Vein endothelial cell (primary cell): ENCODE measurements around the gene ZNF610. TPM values are rescaled to one million over a fixed set of nuclear protein-coding genes. Genes with fewer than 3 reads are reported as not detected.

Source experiments
- small RNA-seq: library from RNA; depleted of rRNA; stranded (forward); fragments of <200 nt; gene quantifications from one replicate; pipeline ENCODE3, GENCODE V24; 2012
- total RNA-seq: library from RNA; depleted of rRNA; stranded (reverse); fragments of >200 nt; gene quantifications from 2 replicates; pipeline ENCODE4 v1.2.3, GENCODE V29; 2012

Gene ZNF610
- total RNA-seq: 2.9 and 3.3 TPM in 2 replicates

DNA sequence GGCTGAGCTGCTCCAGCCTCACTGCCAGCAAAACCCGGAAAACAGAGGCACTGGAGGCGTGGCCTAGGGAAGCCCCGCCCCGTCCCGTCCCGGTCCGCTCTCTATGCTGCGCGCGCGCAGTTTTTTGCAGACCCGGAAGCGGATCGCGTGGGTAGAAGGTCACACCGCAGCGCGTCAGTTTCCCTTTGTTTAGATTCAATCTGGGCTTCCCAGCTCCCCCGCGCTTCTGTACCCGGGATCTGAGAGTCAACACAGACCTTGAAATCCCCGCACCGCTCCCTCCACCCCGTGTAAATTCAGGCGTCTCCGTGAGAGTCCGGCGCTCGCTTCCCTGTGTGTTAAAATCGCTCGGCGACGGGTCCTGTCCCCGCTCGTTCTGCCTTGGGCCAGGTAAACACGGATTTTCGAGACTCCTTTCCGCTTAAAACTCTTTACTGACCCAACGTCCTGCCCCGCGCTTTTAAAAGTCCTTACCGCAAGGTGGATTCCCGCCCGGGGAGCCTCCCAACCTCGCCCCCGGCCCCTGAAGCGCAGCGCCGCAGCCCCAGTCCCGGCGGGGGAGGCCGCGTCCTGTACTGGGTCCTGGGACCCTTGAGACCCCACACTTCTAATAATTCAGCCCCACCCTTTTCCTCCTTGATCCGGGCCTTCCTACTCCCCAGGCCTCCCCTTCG is at the start of gene ZNF610:
Gene ZNF610, plus strand, starts transcription at position 127 of the 674 bp plus-strand sequence. CDS start 12,930 bp downstream, outside the sequence.

DNA sequence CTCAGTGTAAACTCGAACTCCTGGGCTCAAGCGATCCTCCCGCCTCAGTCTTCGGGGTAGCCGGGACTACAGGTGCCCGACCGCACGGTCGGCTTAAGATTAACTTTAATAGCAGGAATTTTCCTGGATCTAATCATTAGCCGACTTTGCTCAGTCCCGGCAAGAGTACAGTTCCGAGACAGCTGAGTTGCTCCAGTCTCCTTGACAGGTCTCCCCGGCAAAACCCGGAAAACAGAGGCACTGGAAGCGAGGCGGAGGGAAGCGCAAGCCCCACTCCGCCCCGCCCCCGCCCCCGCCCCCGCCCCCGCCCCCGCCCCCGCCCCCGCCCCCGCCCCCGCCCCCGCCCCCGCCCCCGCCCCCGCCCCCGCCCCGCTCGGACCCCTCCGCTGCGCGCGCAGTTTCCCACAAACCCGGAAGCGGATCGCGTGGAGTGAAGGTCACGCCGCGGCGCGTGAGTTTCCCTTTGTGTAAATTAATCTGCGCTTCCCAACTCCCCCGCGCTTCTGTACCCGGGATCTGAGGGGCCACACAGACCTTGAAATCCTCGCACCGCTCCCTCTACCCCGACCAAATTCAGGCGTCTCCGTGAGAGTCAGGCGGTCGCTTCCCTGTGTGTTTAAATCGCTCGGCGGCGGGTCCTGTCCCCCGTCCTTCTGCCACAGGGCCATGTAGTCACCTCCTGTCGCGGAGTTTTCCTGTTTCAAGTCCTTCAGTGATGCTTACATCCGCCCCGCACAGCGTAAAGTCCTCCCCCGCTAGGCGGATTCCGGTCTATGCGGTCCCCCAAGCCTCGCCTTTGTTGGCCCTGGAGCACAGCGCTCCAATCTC is 39.1 kb upstream of the ZNF610 start, which contains the start of gene ZNF480:
Gene ZNF480, plus strand, starts transcription at position 397 of the 828 bp plus-strand sequence. CDS start 3,244 bp downstream, outside the sequence.

GRCh38 chr19:52369559-52370340 is 33.7 kb downstream of the ZNF610 start, which contains the start of gene ZNF880:
ZNF880 (plus strand) TSS chr19:52369923; CDS start chr19:52369966, 43 bp downstream.

DNA sequence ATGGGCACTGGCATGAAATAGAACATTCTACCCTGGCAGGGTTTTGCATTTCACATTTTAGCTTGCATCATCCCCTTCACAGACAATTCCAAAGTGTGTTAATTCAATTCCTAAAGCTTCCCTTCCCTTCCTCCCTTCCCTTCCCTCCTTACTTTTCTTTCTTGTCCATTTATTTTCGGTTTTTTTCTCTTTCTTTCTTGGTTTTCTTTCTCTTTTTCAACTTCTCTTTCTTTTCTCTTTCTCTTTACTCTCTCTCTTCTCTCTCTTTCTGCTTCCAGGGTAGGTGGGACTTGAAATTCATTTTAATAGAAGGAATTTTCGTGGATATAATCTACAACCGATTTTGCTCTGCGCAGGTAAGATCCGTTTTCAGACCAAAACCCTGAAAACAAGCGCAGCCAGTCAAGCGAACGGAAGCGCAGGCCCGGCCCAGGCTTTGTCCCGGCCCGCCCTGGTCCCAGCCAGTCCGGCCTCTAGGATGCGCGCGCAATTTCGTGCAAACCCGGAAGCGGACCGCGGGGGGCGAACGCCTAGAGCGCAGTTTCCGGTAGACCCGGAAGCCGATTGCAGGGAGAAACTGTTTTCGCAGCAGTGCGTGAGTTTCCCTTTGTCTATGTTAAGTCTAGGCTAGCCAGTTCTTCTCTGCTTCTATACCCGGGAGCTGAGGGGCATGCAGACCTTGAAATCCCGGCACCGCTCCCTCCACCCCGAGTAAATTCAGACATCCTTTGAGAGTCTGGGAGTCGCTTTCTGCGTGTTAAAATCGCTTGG is 61.5 kb downstream of the ZNF610 start, which contains the start of gene ZNF528:
Gene ZNF528, plus strand, starts transcription at position 540 of the 771 bp plus-strand sequence. CDS start 4,165 bp downstream, outside the sequence.

Small RNA genes within 50 kb of the gene (small RNA-seq; reads per million reads assigned to genes)
- gene AC010332.1: not detected

Other genes with a start within 250 kb of the ZNF610 start
- 17.8 and 20.9 TPM in 2 replicates for gene ZNF841, start 240.5 kb upstream of the ZNF610 start, total RNA-seq
- 8.5 and 11.1 TPM in 2 replicates for gene ZNF616, start 196.3 kb upstream of the ZNF610 start, total RNA-seq
- gene ZNF836, start 164.6 kb upstream of the ZNF610 start, total RNA-seq: 4.9 and 6.8 TPM in 2 replicates
- 237 and 244 TPM in 2 replicates for gene PPP2R1A, start 146.2 kb upstream of the ZNF610 start, total RNA-seq
- gene ZNF766, start 66.7 kb upstream of the ZNF610 start, total RNA-seq: 9.8 and 10.5 TPM in 2 replicates
- gene ZNF480, start 39.1 kb upstream of the ZNF610 start, total RNA-seq: 7.2 and 7.8 TPM in 2 replicates
- 14.0 and 17.3 TPM in 2 replicates for gene ZNF880, start 33.7 kb downstream of the ZNF610 start, total RNA-seq
- 18.6 and 41.7 TPM in 2 replicates for gene ZNF528, start 61.6 kb downstream of the ZNF610 start, total RNA-seq
- not detected in 2 replicates for gene ZNF534, start 92.9 kb downstream of the ZNF610 start, total RNA-seq
- 2.3 and 3.2 TPM in 2 replicates for gene ZNF578, start 117.3 kb downstream of the ZNF610 start, total RNA-seq
- 16.7 and 23.1 TPM in 2 replicates for gene ZNF808, start 191.4 kb downstream of the ZNF610 start, total RNA-seq
- gene ZNF701, start 234.0 kb downstream of the ZNF610 start, total RNA-seq: 15.0 and 15.7 TPM in 2 replicates